Colonic mucosa (tissue), 4 donors: ENCODE measurements around the gene INHA. TPM values are rescaled to one million over a fixed set of nuclear protein-coding genes. Genes with fewer than 3 reads are reported as not detected.

Source experiments
- DNase-seq: peaks from one replicate; pipeline ENCODE4 v3.0.0-alpha.2; 2020
- H3K27ac ChIP-seq: fragments of 200-600 bp; one replicate; pipeline ENCODE4 v1.8.0; 2021
- H3K27me3 ChIP-seq: fragments of 200-600 bp; one replicate; pipeline ENCODE4 v1.8.0; 2021
- H3K36me3 ChIP-seq: fragments of 200-600 bp; one replicate; pipeline ENCODE4 v1.8.0; 2021
- H3K4me1 ChIP-seq: fragments of 200-600 bp; one replicate; pipeline ENCODE4 v1.8.0; 2021; ENCODE audit warnings: mild to moderate bottlenecking
- H3K4me3 ChIP-seq: fragments of 200-600 bp; one replicate; pipeline ENCODE4 v1.8.0; 2021
- H3K9ac ChIP-seq, 2 donors: one replicate each; pipeline ENCODE4 v1.7.0; 2013; ENCODE audit warnings: control low read depth in 2 of 2, low read depth in 2 of 2, low read length in 2 of 2
- H3K9me3 ChIP-seq: fragments of 200-600 bp; one replicate; pipeline ENCODE4 v1.8.0; 2021
- intact Hi-C: fragments of 100-400 bp; cut with DNase I; formaldehyde crosslinking; loops from one replicate; pipeline ENCODE4 v1.14.1; 2022
- total RNA-seq, 2 donors: library from RNA; stranded (reverse); fragmentation: NEBNext Ultra II Directional in 1 of 2; extraction: Animal tissue kit (Norgen Biotek cat#: 25700) in 1 of 2; gene quantifications; one replicate each; pipeline ENCODE4 v1.2.1, GENCODE V29; 2021
- TF ChIP-seq, protein P1 (sequence below): fragments of 200-600 bp; IDR thresholded peaks from one replicate; pipeline ENCODE4 v1.8.0; 2022; ENCODE audit warnings: antibody characterized with exemption, mild to moderate bottlenecking
- donor health status: healthy.
- donor health status: DM: no; HTN: no; CAD: no.
- donor health status: DM: no; HTN: no; CAD: no.

The INHA gene
- total RNA-seq, 2 donors from 2014 or later, result not detected

DNA sequence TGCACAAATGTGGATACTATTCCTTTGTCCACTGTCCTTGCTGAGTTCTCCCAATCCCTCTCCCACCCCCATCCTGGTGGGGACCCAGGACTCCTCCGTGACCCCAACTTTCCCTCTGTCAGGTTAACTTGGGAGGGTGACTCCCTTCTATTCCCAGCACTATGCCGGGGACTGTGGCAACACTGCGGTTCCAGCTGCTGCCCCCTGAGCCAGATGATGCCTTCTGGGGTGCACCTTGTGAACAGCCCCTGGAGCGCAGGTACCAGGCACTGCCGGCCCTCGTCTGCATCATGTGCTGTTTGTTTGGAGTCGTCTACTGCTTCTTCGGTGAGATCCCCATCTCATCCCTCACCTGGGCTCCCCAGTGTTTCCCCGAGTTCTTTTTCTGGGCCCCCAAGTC, 27.5 kb upstream of the INHA start:
- Histone ChIP-seq H3K4me1 (peaks cover 4% of the 10 kb centered on the region), H3K27me3 (no peaks in the 10 kb centered on the region), H3K9ac (peak overlapping the region in 1 of 2 donors; percentile 43), H3K4me3 (peak overlapping the region; percentile 74), H3K9me3 (no peaks in the 10 kb centered on the region), H3K27ac (no peak overlapping the region), H3K36me3 (no peaks in the 10 kb centered on the region)
- TF ChIP-seq, protein P1, sequence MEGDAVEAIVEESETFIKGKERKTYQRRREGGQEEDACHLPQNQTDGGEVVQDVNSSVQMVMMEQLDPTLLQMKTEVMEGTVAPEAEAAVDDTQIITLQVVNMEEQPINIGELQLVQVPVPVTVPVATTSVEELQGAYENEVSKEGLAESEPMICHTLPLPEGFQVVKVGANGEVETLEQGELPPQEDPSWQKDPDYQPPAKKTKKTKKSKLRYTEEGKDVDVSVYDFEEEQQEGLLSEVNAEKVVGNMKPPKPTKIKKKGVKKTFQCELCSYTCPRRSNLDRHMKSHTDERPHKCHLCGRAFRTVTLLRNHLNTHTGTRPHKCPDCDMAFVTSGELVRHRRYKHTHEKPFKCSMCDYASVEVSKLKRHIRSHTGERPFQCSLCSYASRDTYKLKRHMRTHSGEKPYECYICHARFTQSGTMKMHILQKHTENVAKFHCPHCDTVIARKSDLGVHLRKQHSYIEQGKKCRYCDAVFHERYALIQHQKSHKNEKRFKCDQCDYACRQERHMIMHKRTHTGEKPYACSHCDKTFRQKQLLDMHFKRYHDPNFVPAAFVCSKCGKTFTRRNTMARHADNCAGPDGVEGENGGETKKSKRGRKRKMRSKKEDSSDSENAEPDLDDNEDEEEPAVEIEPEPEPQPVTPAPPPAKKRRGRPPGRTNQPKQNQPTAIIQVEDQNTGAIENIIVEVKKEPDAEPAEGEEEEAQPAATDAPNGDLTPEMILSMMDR, result no peak
- intact Hi-C loops, result loop anchor here (5.0 kb wide), 1 partner anchor 143 kb away; no protein-coding TSS in a partner anchor
- no peak for DNase-seq

DNA sequence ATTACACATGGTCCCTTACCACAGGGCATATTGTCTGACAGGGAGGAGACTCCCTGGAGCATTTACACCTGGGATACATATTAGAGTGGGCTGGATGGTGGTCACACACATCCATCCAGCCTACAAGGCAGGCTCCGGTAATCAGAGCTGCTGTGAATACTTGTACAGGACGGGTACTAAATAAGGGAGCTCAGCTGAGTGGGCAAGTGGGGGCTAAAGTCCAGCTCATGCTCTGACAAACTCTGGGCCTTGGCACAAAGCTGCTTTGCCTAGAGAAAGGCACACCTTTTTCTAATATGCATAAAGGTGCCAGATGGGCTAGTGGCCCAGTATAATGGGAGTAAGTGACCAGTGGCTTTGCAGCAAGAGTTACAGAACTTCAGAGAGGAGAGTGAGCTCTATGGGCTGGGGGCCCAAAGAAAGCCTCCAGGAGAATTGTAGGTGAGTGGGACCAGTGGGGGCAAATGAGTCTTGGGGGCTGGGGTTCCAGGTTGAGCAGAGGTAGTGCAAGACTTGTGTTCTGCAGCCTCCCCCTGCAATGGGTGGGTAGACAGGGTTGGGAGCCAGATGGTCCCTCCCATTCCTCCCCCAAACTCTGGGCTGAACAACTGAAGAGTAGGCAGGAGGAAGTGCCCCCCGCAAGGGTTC, 26.7 kb upstream of the INHA start:
- TF ChIP-seq, protein P1, result no peak
- Histone ChIP-seq H3K9me3 (no peaks in the 10 kb centered on the region), H3K9ac (no peak overlapping the region), H3K4me1 (peaks cover 4% of the 10 kb centered on the region), H3K4me3 (no peak overlapping the region), H3K27ac (no peak overlapping the region), H3K36me3 (no peaks in the 10 kb centered on the region), H3K27me3 (no peaks in the 10 kb centered on the region)
- intact Hi-C loops, result no loop called here
- DNase-seq, result no peak

DNA sequence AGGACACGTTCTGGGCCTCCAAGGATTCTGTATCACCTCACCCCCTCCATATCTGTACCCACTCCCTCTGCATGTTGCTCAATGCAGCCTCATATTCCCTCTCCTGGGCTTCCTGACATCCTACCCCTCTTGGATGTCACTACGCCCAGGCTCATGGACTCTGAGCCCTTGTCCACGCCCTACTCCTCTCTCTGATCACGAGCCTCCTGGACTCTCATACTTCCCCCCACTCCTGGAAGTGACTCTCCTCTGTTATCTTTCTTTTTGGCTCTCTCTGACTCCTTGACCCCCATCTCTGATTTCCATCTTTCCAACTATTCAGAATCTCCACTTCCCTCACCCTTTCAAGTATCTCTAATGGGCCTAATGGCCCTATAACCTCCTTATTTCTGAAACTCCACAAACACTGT, 26.2 kb upstream of the INHA start:
- no peaks in the 10 kb centered on the region for H3K27me3 ChIP-seq
- intact Hi-C loops, result no loop called here
- H3K4me3 ChIP-seq, result no peak overlapping the region
- no peaks in the 10 kb centered on the region for H3K36me3 ChIP-seq
- no peak overlapping the region for H3K9ac ChIP-seq
- H3K4me1 ChIP-seq, result peaks cover 4% of the 10 kb centered on the region
- DNase-seq, result no peak
- no peaks in the 10 kb centered on the region for H3K9me3 ChIP-seq
- TF ChIP-seq, protein P1, result no peak
- no peak overlapping the region for H3K27ac ChIP-seq

DNA sequence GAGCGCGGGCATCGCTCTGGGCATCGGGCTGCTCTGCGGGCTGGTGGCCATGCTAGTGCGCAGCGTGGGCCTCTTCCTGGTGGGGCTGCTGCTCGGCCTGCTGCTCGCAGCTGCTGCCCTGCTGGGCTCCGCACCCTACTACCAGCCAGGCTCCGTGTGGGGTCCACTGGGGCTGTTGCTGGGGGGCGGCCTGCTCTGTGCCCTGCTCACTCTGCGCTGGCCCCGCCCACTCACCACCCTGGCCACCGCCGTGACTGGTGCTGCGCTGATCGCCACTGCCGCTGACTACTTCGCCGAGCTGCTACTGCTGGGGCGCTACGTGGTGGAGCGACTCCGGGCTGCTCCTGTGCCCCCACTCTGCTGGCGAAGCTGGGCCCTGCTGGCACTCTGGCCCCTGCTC, 24.5 kb upstream of the INHA start:
- Histone ChIP-seq H3K9me3 (no peaks in the 10 kb centered on the region), H3K4me1 (no peaks in the 10 kb centered on the region), H3K4me3 (no peak overlapping the region), H3K36me3 (no peaks in the 10 kb centered on the region), H3K9ac (no peak overlapping the region), H3K27me3 (peaks cover 8% of the 10 kb centered on the region), H3K27ac (no peak overlapping the region)
- intact Hi-C loops, result no loop called here
- no peak for DNase-seq
- TF ChIP-seq, protein P1, result no peak

DNA sequence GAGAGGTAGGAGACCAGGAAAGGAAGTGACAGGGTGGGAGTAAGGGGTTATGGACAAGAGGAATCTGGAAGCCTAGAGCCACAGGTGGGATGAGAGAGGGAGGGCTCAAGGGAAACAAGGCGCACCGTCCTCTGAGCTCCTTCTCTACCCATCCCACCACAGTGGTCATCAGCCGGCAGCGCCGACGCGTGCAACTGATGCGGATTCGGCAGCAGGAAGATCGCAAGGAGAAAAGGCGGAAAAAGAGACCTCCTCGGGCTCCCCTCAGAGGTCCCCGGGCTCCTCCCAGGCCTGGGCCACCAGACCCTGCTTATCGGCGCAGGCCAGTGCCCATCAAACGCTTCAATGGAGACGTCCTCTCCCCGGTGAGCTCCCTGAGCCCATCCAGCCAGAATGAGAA, 23.1 kb upstream of the INHA start:
- H3K27ac ChIP-seq, result no peak overlapping the region
- no peak overlapping the region for H3K4me3 ChIP-seq
- no peaks in the 10 kb centered on the region for H3K9me3 ChIP-seq
- peaks cover 4% of the 10 kb centered on the region for H3K4me1 ChIP-seq
- peaks cover 8% of the 10 kb centered on the region for H3K27me3 ChIP-seq
- no peak overlapping the region for H3K9ac ChIP-seq
- no peak for DNase-seq
- intact Hi-C loops, result no loop called here
- H3K36me3 ChIP-seq, result no peaks in the 10 kb centered on the region
- TF ChIP-seq, protein P1, result no peak
